ENCODE data around the gene LNX2.

LNX2 gene

DNA sequence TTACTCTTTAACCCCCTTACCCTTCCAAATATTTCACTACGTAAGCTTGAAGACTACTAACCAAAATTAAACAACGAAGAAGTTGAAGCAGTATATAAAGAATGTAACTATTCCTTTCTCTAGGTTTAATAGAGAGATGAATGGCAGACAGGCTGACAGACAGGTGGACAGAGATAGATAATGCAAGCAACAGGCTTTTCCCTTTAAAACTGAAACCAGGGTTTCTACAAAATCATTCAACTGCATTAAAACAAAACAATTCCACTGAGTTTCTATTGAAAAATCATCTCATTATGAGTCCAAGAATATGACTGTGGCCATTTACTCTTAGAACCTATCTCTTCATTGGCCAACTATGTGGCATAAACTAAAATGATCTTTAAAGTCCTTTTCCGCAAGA, 15.2 kb downstream of the LNX2 start:
- DNase-seq: no peak

DNA sequence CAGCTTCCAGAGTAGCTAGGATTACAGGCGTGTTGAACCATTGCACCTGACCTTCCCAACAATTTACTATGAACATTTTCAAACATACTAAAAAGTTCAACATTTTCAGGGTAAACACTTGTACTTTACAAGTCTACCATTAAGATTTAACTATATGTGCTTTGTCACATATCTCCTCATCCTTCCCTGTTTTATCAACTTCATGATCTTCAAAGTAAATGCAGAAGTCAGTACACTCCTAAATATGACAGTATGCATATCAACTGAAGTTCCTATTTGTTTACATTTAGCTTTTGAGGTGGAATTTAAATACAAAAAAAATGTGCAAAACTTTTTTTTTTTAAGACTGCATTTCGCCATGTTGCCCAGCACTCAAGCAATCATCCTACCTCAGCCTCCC, 18.5 kb downstream of the LNX2 start:
- DNase-seq: no peak

DNA sequence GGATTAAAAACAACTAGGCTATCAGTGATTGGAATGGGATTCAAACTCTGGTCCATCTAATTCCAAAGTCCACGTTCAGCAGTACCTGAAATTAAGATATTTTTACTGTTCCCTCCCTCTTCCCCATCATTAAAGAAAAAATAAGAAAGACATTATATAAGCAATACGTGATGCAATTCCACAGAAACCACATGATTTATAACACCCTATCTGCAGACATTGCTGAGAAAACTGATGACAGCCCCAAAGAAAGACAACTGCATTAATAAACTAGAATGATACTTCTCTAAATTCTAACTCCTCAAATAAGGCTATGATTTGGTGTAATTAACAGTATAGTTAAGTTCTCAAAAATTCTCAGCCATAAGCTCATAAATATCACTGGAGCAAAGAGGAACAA, 19.1 kb downstream of the LNX2 start:
- DNase-seq: no peak

DNA sequence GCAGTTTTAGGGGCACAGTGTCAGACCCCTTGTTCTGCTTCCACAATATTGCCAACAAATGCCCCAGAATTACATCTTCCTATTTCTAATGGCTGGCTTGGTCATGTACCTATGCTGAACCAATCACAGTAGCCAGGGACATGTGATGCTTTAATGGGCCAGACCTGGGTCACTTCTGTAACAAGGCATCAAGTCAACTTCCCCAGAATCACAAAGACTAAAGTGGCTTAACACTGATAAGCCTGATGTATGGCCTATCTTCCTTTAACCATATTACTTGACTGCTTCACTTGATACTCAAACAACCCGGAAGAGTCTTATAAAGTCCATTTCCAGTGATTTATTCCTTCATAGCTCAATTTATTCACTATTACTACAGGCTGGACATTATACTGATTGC, 19.6 kb downstream of the LNX2 start:
- DNase-seq: no peak

DNA sequence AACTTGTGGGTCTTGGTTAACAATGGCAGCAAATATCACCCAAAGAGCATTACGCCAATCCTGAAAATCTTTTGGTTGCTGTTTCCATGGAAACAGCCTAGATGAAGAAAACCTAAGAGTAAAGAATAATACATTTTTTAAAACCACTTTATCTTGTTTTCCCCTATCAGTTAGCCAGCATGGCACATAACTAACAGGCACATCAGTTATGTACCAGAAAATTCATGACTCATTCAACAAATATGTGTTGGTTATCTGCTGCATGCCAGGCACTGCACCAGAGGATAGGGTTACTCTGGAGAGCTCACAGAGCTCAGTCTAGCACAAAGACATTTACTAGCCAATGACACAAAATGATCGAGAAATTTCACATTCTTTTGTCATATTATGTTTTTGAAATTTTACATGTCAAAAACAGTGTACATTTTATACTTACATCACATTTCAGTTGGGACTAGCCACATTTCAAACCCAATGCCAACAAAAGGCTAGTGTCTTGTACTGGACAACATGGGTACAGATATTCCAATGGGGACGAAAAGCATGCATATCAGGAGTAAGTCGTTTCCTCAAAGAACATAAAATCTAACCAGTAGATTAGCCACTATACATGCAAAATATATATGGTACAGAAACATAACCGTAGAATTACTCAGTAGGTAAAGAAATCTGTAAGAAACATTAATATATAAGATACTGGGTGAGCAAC, 20.3 kb downstream of the LNX2 start:
- DNase-seq: no peak

DNA sequence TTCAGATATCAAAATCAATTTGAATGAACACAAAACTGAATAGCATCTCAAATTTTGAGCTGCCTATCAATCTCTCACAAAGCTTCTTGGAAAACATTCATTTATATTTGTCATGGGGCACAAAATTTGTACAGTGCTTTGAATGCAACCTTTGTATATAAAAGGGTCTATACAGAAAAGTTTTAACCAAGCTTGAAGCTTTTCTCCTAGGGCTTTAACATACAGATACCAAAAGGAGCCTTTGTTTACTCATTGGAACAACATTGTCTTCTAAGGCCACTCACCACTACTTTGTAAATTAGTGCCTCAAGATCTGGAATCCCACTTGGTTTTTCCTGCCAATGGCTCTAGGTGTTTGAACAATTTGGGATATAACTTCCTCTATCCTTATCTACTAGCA, 21.2 kb downstream of the LNX2 start:
- no peak for DNase-seq

DNA sequence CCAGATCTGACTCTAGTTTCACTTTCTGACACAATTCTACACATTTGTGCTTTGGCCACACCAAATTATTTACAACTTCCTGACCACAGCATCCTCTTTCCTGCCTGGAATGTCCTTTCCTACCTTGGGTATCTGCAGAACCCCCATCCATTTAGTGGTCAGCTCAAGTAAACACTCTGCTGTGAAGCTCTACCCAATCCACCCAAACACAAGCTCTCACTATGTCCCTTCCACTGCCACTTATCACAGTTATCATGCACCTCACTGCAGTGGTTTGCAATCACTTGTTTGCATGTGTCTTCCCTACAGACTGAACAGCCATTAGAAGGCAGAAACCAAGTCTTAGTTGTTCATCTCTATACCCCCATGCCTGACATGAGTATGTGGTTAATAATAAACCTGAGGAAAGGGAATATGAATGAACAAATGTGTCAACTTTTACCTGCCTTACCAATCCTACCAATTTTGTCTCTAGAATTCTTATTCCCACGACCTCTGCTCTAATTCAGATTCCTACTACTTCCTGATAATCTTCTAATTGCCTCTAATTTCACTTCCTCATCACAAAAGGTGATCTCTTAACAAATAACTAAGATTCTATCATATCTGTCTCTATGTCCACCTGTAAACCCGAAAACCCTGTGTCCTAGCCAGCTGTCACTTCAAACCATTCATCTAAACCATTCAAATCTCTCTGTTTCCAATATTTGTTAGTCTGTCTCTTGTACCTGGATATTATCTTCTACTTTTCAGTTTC, 25.1 kb downstream of the LNX2 start:
- DNase-seq: no peak

DNA sequence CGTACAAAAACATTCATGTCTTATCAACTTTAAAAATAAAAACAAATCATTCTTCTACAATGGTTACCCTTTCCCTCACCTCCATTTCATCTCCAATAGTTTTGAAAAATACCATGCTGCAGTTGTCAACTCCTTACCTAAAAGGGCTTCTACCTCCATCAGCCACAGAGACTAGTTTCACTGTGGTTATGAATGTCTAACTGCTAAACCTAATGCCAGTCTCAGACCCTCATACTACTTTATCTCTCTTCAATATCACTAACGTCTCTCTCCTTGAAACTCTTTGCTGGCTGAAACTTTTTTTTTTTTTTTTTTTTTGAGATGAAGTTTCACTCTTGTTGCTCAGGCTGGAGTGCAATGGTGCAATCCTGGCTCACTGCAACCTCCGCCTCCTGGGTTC, 27.1 kb downstream of the LNX2 start:
- no peak for DNase-seq

DNA sequence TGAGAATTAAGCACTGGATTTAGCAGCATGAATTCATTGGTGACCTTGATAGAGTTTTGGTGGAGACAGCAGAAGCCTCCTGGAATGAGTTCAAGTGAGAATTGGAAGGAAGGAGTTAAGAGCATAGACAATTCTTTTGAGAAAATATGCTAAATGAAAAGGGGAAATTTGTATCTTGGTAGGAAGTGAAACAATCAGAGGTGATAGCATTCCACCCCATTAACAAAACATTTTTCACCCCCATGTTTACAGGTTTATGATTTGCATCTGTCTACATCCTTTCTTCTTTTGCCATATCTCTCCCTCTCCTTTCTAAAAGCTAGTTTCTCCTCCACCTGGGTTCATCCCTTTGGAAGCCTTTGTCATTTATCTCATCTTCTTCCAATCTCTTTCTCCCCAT, 27.5 kb downstream of the LNX2 start:
- DNase-seq: no peak

DNA sequence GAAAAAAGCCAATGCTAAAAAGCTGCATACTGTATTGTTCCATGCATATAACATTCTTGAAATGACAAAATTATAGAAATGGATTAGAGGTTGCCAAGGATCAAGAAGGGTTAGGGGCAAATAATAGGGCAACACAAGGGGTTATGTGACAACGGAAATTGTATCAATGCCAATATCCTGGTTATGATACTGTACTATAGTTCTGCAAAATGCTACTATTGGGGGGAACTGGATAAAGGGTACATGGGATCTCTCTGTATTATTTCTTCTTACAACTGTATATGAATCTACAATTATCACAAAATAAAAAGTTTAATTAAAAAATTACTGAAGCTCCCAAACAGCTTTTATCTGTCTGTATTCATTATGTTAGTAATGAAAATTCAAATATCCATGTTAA, 31.9 kb downstream of the LNX2 start:
- DNase-seq: no peak

DNA sequence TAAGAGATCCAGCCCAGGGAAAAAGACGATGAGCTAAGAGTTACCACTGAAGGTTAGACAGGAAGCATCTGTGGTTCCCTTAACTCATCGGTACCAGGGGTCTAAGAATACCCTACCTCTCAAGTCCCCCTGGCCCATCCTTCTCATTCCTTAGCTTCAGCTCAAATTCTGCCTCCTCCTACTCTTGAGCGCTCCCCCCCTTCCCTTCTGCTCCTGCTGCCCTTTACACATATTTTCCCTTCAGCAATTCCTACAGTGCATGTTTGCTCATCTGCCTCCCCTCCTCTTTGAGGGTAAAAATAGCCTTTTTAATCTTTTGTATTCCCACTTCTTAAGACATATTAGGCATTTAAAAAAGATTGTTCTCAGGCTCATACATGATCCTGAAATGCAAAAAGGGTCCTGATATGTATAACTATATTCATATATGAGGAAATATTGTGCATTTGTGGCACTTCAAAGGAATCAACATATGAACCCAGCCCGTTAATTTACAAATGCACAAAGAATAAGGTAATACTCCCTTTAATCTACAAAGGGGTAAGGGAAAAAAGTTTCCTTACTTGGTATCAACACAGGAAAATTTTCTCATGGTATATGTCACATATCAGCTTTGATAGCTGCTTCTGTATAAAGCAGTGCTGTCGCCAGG, 33.1 kb downstream of the LNX2 start:
- DNase-seq: no peak

DNA sequence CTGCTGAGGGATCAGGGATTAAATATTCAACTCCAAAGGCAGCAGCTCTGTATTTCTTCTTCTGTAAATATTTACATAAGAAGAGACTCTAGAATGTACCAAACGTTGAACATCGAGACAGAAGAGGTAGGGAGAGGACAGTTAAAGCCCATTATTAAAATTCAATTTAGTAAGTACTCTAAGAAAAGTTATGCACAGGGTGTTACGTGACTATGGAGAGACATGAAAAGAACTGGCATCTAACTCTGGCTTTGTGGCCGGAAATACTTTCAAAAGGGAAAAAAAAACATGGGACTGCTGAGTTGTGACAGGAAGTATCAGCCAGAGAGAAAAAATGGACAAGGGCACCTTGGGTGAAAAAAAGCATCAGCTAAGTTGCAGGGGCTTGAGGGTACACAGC, 36.7 kb downstream of the LNX2 start:
- no peak for DNase-seq

DNA sequence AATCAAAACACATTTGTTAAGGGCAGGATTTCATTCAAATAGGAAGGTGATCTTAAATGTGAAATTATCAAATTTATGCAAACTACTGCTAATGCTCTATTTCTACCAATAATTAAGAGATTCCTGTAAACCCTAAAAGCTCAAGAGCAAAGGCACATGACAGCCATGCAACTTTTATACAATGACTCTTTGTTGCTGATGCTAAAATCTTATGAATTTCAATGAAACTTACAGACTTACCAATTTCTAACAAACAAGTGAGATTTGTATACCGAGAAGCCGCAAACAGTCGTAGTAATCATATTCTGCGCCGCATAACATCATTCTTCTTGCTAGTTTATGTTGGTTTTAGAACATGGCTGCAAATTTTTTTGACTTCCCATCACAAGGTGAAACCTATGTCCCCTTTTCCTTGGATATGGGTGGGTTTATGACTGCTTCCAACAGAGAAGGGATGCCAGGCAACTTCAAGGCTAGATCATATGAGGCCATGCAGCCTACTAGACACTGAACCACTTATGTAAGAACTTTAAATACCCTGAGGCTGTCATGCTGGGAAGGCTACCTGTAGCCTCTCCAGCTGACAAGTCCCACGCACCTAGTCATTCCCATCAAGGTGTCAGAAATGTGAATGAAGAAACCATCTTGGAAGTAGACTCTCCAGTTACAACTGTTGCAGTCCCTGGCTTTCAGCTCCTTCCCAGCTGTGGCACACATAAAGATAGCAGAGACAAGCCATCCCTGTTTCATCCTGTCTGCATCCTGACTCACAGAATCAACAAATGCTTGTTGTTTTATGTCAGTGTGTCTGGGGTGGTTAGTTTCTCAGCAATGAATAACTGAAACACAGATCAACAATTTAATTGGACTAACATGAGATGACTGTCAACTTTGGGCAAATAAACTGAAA, 42.0 kb downstream of the LNX2 start:
- DNase-seq: no peak

DNA sequence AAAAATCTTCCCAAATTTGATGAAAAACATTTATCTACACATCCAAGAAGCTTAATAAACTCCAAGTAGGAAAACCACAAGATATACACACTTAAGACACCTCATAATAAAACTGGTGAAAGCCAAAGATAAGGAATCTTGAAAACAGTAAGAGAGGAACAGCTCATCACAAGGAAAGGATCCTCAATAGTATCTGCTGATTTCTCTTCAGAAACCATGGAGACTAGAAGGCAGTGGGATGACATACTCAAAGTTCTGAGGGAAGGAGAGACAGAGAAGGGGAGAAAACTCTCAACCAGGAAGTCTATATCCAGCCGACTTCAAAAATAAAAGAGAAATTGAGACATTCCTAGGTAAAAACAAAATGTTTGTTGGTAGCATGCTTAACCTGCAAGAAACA, 45.7 kb downstream of the LNX2 start:
- no peak for DNase-seq

DNA sequence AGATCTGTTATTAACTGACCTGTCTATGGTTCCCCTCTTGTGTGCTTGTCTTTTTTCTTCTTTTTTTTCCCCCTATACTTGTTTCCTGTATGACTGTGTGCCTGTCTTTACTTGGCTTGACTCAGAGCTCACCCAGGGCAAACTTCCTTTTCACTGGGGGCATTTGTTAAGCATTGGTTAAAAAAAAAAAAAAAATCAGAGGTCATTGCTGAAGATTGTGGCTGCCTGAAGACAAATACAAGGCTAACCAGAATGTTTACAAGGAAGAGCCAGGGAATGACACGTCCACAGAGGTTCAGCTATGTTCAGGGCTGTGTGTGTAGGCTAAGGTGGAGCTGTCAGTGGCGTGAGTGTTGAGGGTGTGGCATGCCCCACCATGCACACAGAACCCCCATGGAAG, 47.1 kb downstream of the LNX2 start:
- DNase-seq: no peak

DNA sequence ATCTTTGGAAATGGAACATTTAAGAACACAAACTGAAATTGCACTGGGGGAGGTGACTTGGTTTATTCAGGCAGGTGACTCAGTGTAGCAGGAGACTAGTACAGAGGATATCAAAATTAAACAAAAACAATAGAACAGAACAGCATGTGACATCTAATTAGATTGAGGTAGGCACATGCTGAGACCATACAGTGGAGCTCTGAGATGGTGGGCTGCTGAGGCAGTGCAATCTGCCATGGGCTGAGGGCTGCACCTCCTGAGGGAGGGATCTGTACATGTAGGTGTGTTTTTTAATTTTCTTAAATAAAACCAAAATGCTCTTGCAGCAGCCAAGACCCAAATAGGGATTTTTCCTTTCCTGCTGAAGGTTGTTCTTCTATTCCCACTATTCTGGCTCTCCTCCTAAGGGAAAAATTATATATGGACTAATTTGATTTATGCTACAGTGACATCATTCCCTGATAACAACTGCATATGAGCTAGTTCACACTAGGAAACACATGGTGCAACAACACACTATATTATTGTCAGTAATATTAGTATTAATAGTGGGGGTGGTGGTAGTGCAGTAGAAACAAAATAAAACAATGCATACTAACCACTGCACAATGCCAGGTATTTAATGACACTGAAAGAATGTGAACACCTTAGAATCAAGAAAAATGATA, 48.0 kb downstream of the LNX2 start:
- DNase-seq: no peak

DNA sequence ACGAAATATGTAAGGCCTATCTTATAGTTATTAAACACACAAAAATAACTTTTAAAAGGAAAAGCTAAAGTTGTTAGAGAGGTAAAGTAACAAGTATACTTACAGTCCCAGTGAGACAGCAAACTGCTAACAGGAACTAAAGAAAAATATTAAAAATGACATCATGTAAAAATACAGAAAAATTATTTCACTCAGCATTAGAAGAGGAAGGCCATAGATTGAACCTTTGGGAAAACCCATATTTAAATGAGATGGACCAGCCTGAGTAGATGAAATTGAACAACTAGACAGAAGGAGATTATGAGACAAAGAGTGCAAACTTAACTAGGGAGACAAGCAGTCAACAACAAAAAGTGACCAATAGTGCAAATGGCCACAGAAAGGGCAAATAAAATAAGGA, 49.4 kb downstream of the LNX2 start:
- DNase-seq: no peak

DNA sequence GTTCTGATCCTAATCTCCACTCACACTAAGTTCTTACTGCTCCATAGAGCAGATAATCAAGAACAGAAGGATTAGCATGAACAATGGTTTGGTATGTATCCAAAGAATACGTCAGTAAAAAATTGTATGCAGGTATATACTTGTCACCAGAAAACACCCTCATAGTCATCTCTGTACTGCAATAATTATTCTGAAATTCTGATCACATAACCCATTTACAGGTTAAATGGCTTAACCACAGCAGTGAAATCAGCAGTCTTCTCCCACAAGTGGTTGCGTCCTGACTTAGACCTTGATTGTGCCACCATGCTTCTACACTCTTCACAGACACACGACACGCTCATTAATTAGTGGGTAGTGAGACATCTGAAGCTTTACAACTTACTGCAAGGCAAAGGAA, 50.9 kb downstream of the LNX2 start:
- no peak for DNase-seq

DNA sequence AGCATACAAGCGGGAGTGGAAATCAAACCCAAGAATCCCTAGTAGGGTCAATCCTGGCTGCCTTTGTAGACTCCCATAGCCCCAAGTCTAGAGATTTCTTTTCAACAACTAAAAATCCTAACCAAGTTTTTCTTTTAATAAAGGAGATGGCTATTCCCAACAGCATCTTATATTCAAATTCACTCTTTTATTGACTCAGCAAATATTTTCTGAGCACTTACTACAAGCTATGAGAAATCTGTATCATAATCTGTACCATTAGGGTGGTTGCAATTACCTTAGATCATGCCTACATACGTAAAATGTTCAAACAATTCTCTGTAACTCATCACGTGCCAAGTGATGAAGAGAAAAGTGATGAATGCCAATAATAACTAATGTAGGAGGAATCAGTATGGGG, 54.5 kb downstream of the LNX2 start:
- DNase-seq: no peak

DNA sequence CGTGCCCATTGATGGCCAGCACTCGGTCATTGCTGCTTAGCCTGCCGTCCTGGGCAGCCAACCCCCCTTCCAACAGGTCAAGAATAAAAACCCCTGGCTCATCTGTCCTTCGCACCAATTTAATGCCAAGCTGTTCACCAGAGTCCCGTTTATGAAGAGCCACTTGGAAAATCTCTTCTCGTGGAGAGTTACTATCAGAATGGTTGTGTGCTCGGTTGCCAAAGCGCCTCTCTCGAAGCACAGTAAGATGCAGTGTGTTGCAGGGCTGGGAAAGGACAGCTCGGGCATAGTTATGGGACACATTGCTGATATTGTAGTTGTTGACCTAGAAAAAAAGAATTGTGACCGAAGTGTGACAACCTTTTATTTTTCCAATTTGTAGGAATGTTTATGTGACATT, 57.9 kb downstream of the LNX2 start:
- DNase-seq: no peak

DNA sequence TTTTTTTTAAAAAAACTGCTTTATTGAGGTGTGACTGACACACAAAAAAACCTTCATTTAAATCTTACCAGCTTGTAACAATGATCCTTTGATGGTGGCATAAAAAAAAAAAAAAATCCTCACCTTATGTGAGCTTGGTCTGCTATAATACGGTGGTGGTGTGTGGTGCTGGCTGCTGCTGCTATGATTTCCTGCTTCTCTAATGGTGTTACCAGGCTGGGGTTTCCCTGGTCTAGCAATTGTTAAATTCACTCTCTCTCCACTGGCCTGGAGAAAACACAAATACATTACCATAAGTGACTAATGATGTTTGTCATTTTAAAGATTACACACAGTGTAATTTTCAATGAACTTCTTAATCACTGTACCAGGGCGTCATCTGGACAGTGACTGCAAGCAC, 60.6 kb downstream of the LNX2 start:
- no peak for DNase-seq

DNA sequence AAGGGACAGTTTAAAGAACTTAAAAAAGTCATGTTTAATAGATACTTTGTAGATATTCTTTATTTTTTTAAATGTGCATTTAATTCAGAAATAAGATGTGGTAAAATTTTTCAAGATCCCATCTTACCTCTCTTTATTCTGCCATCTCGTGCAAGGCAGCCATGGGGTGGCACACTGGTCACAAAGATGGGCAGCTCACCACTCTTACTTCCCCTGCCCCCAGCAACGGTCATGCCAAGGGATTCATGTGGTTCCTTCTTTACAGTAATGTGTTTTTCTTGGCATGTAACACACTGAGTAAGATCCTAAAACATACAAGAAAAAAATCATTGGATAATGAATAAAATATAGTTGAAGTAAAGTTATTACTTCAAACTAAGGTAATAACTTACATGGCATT, 64.2 kb downstream of the LNX2 start:
- DNase-seq: no peak

DNA sequence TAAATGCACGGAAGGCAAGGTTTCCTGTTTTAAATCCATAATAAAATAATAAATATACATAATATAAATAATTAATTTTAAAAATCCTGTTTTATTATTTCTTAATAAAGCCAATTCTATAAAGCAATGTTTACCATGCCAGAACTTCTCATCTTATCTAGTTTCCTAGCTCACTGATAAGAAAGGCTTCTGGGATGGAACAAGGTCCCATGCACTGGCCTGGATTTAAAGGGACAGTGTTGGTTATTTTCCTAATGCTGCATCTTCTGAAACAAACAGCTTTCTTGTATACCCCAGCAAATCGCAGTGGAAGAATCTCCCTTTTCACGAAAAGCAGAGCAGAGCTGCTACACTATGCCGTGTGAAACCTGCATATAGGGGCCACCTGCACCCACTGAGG, 68.8 kb downstream of the LNX2 start:
- no peak for DNase-seq

Data from NCI-H2029 treated with DMSO at 0.1 percent for 48 hours (cell line).